ENCODE measurements around the gene PRKD1.

Gene PRKD1

GRCh38 chr14:29927376-29928116, at the start of gene PRKD1:
Gene PRKD1 (minus strand): TSS chr14:29927847.
- no peak for DNase-seq (ENCODE audit: low read depth)

- DNase-seq (ENCODE audit: low read depth): no peak
These were observed 43.5 kb upstream of the PRKD1 start for GRCh38 chr14:29971101-29971500.

- no peak for DNase-seq (ENCODE audit: low read depth)
These were observed 27.4 kb upstream of the PRKD1 start for GRCh38 chr14:29955087-29955486.

GRCh38 chr14:29953501-29953900, 25.9 kb upstream of the PRKD1 start:
- DNase-seq (ENCODE audit: low read depth): no peak

- no peak for DNase-seq (ENCODE audit: low read depth)
These were observed 16.4 kb upstream of the PRKD1 start for GRCh38 chr14:29944091-29944490.

- no peak for DNase-seq (ENCODE audit: low read depth)
These were observed 13.8 kb upstream of the PRKD1 start for GRCh38 chr14:29941401-29941800.

- no peak for DNase-seq (ENCODE audit: low read depth)
These were observed 12.8 kb upstream of the PRKD1 start for GRCh38 chr14:29940482-29940881.

- DNase-seq (ENCODE audit: low read depth): no peak
These were observed 9.5 kb upstream of the PRKD1 start for GRCh38 chr14:29937116-29937515.

- no peak for DNase-seq (ENCODE audit: low read depth)
These were observed 2.6 kb upstream of the PRKD1 start for GRCh38 chr14:29930283-29930682.

GRCh38 chr14:29928117-29928640, 532 bp upstream of the PRKD1 start:
- DNase-seq (ENCODE audit: low read depth): no peak

GRCh38 chr14:29926701-29927375, 809 bp downstream of the PRKD1 start:
- no peak for DNase-seq (ENCODE audit: low read depth)

GRCh38 chr14:29926228-29926627, 1.4 kb downstream of the PRKD1 start:
- no peak for DNase-seq (ENCODE audit: low read depth)

GRCh38 chr14:29925736-29926135, 1.9 kb downstream of the PRKD1 start:
- no peak for DNase-seq (ENCODE audit: low read depth)

- peak; percentile 53 for DNase-seq (ENCODE audit: low read depth)
These were observed 2.4 kb downstream of the PRKD1 start for GRCh38 chr14:29925101-29925722.

GRCh38 chr14:29919845-29920244, 7.8 kb downstream of the PRKD1 start:
- no peak for DNase-seq (ENCODE audit: low read depth)

GRCh38 chr14:29918981-29919380, 8.7 kb downstream of the PRKD1 start:
- DNase-seq (ENCODE audit: low read depth): no peak

- DNase-seq (ENCODE audit: low read depth): no peak
These were observed 14.1 kb downstream of the PRKD1 start for GRCh38 chr14:29913566-29913965.

GRCh38 chr14:29911810-29912209, 15.8 kb downstream of the PRKD1 start:
- DNase-seq (ENCODE audit: low read depth): no peak

- no peak for DNase-seq (ENCODE audit: low read depth)
These were observed 18.7 kb downstream of the PRKD1 start for GRCh38 chr14:29908652-29909577.

- DNase-seq (ENCODE audit: low read depth): no peak
These were observed 21.3 kb downstream of the PRKD1 start for GRCh38 chr14:29906256-29906870.

- no peak for DNase-seq (ENCODE audit: low read depth)
These were observed 22.1 kb downstream of the PRKD1 start for GRCh38 chr14:29905543-29905942.
